Measurements from ENCODE around the gene CAMKMT. TPM values are rescaled to one million over a fixed set of nuclear protein-coding genes. Genes with fewer than 3 reads are reported as not detected.

Gene CAMKMT
- polyA plus RNA-seq, 10 donors = 3.5 to 8.9 (median 5.9) TPM

Other genes with a start within 250 kb of the CAMKMT start
- 10 to 100 TPM; 28.1 to 40.6 (median 32.8) TPM for gene PPM1B, start 193.1 kb upstream of the CAMKMT start, polyA plus RNA-seq (ENCODE audit: insufficient read length in 10 of 10)
- gene SLC3A1, start 86.5 kb upstream of the CAMKMT start, polyA plus RNA-seq (ENCODE audit: insufficient read length in 10 of 10) = 1 to 10 TPM in 4 of 10 donors, under 1 TPM in 6; 0.37 to 2.3 (median 0.72) TPM
- gene PREPL, start 453 bp upstream of the CAMKMT start, polyA plus RNA-seq (ENCODE audit: insufficient read length in 10 of 10) = 100 to 1,000 TPM in 9 of 10 donors, 10 to 100 TPM in 1; 95.4 to 207 (median 150) TPM